K562 (cell line): ENCODE data around the gene OBSCN. TPM values are rescaled to one million over a fixed set of nuclear protein-coding genes. Genes with fewer than 3 reads are reported as not detected.

ENCODE experiments used
- ATF4 ChIP-seq: fragments of 450-650 bp; formaldehyde crosslinking; IDR thresholded peaks from 2 replicates; pipeline ENCODE4 v1.4.0; 2022; ENCODE audit warnings: mild to moderate bottlenecking, moderate library complexity
- ETS1 ChIP-seq: conservative IDR thresholded peaks from 2 replicates; pipeline ENCODE4 v1.6.1; 2011; ENCODE audit warnings: low read depth, mild to moderate bottlenecking, low read length; ENCODE audit not compliant: control insufficient read depth
- HDAC8 ChIP-seq: fragments of 450-650 bp; IDR thresholded peaks from 2 replicates; pipeline ENCODE4 v1.6.1; 2016; ENCODE audit warnings: mild to moderate bottlenecking, missing genetic modification characterization, moderate library complexity, missing compliant biosample characterization
- NR1H2 ChIP-seq: sonication (generic); formaldehyde crosslinking; IDR thresholded peaks from 2 replicates; pipeline ENCODE4 v1.4.0; 2020; ENCODE audit warnings: mild to moderate bottlenecking, missing genetic modification reagents
- NR3C1 ChIP-seq: sonication (generic); formaldehyde crosslinking; IDR thresholded peaks from 2 replicates; pipeline ENCODE4 v1.8.1; 2022; ENCODE audit warnings: missing genetic modification reagents
- SP1 ChIP-seq: sonication (generic); formaldehyde crosslinking; IDR thresholded peaks from 2 replicates; pipeline ENCODE4 v1.8.1; 2022; ENCODE audit warnings: mild to moderate bottlenecking, missing genetic modification reagents
- SREBF1 ChIP-seq: fragments of 150-350 bp; IDR thresholded peaks from 2 replicates; pipeline ENCODE4 v1.6.1; 2014; ENCODE audit warnings: antibody characterized with exemption, low read depth, low read length, borderline replicate concordance
- ZNF124 ChIP-seq: sonication (generic); formaldehyde crosslinking; IDR thresholded peaks from 2 replicates; pipeline ENCODE4 v1.8.1; 2022; ENCODE audit warnings: missing genetic modification reagents
- ZNF57 ChIP-seq: fragments of 450-650 bp; formaldehyde crosslinking; IDR thresholded peaks from 2 replicates; pipeline ENCODE4 v1.4.0; 2020; ENCODE audit warnings: mild to moderate bottlenecking, moderate library complexity
- polyA plus RNA-seq, 8 experiments: library from polyadenylated mRNA; depleted of rRNA in 4 of 8; stranded (reverse) in 5 of 8; unstranded in 3 of 8; fragments of >200 nt; fragmentation: Nextera tagmentation in 2 of 8; fragmentation: Illumina TruSeq in 1 of 8; extraction: Ambion mirVana in 2 of 8; extraction: Trizol in 1 of 8; gene quantifications; 2 replicates each; pipeline versions ENCODE4 v1.2.1 to v1.2.3, GENCODE V29; 2011 to 2014; ENCODE audit warnings: inconsistent platforms in 1 of 8, missing spikeins in 1 of 8
- total RNA-seq, 7 experiments: library from RNA; depleted of rRNA in 6 of 7; stranded (reverse); fragments of >200 nt in 6 of 7; fragmentation: Illumina TruSeq in 2 of 7; extraction: Trizol in 2 of 7; gene quantifications; 2 replicates each; pipeline versions ENCODE4 v1.2.1 to v1.2.3, GENCODE V29; 2011 to 2021; ENCODE audit warnings: low replicate concordance in 1 of 7
- TF ChIP-seq, protein P1 (sequence below): IDR thresholded peaks from 2 replicates; pipeline ENCODE4 v1.6.1; 2016; ENCODE audit warnings: missing genetic modification characterization, missing compliant biosample characterization
- TF ChIP-seq, protein P2 (sequence below): fragments of 450-650 bp; IDR thresholded peaks from 2 replicates; pipeline ENCODE4 v1.6.1; 2017; ENCODE audit warnings: antibody characterized with exemption, mild to moderate bottlenecking
- TF ChIP-seq, protein P3 (sequence below), 3 experiments: fragments of 200-800 bp in 1 of 3; fragments of 250-450 bp in 1 of 3; fragments of 450-650 bp in 1 of 3; sonication (Bioruptor Pico) in 1 of 3; sonication (Bioruptor generic) in 1 of 3; formaldehyde crosslinking in 1 of 3; IDR thresholded peaks; 2 replicates each; pipeline versions ENCODE4 v1.6.1 to v1.8.0; 2016 to 2022; ENCODE audit warnings: mild to moderate bottlenecking in 2 of 3, missing genetic modification characterization in 2 of 3, missing compliant biosample characterization in 1 of 3, moderate library complexity in 1 of 3

Gene OBSCN
- total and polyA plus RNA-seq, 9 of the 15 experiments (the other 6 are each of a cell fraction or from before 2014, with no cell fraction given) = 0.18 to 19.7 (median 3.6) TPM

DNA sequence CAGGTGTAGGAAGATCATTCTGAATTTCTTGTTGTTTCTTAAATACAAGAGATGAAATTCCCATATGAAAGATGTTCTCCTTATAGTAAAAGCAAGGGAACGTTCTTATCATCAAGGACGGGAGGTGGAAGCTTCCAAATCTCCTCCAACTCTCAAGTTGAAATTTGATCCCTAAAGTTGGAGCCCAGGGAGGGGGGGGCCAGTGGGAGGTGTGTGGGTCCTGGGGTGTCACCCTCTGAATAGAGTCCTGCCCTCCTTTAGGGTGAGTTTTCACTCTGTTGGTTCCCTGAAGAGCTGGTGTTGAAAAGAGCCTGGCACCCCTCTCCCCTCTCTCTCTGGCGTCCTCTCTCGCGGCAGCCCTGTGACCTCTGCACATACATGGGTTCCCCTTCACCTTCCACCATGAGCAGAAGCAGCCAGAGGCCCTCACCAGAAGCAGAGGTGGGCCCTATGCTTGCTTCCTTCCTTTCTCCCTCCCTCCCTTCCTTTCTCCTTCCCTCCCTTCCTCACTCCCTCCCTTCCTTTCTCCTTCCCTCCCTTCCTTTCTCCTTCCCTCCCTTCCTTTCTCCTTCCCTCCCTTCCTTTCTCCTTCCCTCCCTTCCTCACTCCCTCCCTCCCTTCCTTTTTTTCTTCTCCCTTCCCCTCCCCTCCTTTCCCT lies 218.8 kb downstream of the OBSCN start (continued):
- TF ChIP-seq, protein P1, sequence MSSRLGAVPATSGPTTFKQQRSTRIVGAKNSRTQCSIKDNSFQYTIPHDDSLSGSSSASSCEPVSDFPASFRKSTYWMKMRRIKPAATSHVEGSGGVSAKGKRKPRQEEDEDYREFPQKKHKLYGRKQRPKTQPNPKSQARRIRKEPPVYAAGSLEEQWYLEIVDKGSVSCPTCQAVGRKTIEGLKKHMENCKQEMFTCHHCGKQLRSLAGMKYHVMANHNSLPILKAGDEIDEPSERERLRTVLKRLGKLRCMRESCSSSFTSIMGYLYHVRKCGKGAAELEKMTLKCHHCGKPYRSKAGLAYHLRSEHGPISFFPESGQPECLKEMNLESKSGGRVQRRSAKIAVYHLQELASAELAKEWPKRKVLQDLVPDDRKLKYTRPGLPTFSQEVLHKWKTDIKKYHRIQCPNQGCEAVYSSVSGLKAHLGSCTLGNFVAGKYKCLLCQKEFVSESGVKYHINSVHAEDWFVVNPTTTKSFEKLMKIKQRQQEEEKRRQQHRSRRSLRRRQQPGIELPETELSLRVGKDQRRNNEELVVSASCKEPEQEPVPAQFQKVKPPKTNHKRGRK (tag) = peak; percentile 60
- TF ChIP-seq, protein P2, sequence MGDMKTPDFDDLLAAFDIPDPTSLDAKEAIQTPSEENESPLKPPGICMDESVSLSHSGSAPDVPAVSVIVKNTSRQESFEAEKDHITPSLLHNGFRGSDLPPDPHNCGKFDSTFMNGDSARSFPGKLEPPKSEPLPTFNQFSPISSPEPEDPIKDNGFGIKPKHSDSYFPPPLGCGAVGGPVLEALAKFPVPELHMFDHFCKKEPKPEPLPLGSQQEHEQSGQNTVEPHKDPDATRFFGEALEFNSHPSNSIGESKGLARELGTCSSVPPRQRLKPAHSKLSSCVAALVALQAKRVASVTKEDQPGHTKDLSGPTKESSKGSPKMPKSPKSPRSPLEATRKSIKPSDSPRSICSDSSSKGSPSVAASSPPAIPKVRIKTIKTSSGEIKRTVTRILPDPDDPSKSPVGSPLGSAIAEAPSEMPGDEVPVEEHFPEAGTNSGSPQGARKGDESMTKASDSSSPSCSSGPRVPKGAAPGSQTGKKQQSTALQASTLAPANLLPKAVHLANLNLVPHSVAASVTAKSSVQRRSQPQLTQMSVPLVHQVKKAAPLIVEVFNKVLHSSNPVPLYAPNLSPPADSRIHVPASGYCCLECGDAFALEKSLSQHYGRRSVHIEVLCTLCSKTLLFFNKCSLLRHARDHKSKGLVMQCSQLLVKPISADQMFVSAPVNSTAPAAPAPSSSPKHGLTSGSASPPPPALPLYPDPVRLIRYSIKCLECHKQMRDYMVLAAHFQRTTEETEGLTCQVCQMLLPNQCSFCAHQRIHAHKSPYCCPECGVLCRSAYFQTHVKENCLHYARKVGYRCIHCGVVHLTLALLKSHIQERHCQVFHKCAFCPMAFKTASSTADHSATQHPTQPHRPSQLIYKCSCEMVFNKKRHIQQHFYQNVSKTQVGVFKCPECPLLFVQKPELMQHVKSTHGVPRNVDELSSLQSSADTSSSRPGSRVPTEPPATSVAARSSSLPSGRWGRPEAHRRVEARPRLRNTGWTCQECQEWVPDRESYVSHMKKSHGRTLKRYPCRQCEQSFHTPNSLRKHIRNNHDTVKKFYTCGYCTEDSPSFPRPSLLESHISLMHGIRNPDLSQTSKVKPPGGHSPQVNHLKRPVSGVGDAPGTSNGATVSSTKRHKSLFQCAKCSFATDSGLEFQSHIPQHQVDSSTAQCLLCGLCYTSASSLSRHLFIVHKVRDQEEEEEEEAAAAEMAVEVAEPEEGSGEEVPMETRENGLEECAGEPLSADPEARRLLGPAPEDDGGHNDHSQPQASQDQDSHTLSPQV = no peak
- TF ChIP-seq SREBF1 (no peak), NR3C1 (no peak), NR1H2 (no peak), ZNF57 (no peak), SP1 (CRISPR knock-in tag) (0 out of 2 replicates have a peak, but pooled peaks have one; percentile 5), HDAC8 (tag) (no peak), ZNF124 (CRISPR knock-in tag) (no peak), ATF4 (no peak), ETS1 (no peak)
- TF ChIP-seq, protein P3, sequence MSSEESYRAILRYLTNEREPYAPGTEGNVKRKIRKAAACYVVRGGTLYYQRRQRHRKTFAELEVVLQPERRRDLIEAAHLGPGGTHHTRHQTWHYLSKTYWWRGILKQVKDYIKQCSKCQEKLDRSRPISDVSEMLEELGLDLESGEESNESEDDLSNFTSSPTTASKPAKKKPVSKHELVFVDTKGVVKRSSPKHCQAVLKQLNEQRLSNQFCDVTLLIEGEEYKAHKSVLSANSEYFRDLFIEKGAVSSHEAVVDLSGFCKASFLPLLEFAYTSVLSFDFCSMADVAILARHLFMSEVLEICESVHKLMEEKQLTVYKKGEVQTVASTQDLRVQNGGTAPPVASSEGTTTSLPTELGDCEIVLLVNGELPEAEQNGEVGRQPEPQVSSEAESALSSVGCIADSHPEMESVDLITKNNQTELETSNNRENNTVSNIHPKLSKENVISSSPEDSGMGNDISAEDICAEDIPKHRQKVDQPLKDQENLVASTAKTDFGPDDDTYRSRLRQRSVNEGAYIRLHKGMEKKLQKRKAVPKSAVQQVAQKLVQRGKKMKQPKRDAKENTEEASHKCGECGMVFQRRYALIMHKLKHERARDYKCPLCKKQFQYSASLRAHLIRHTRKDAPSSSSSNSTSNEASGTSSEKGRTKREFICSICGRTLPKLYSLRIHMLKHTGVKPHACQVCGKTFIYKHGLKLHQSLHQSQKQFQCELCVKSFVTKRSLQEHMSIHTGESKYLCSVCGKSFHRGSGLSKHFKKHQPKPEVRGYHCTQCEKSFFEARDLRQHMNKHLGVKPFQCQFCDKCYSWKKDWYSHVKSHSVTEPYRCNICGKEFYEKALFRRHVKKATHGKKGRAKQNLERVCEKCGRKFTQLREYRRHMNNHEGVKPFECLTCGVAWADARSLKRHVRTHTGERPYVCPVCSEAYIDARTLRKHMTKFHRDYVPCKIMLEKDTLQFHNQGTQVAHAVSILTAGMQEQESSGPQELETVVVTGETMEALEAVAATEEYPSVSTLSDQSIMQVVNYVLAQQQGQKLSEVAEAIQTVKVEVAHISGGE (CRISPR knock-in tag; IDR thresholded peaks at IDR 0.05) = no peak
